ENCODE results near the gene SPATA31D1.

The SPATA31D1 gene

GRCh38 chr9:81964218-81965171, 24.1 kb upstream of the SPATA31D1 start:
- Histone ChIP-seq H3K27me3 (ENCODE audit: low read length) (no peaks in the 10 kb centered on the region), H3K9ac (ENCODE audit: low read length) (no peak overlapping the region), H2AFZ (ENCODE audit: low read depth, low read length, severe bottlenecking) (no peak overlapping the region), H3K4me3 (ENCODE audit: insufficient read depth, low read length, poor library complexity, severe bottlenecking) (no peak overlapping the region), H3K9me3 (ENCODE audit: insufficient read depth, low read length) (no peaks in the 10 kb centered on the region), H3K79me2 (ENCODE audit: insufficient read depth, low read length) (no peaks in the 10 kb centered on the region), H3K36me3 (ENCODE audit: low read length) (no peaks in the 10 kb centered on the region), H4K20me1 (ENCODE audit: low read depth, low read length) (no peaks in the 10 kb centered on the region), H3K4me2 (ENCODE audit: low read depth, low read length, poor library complexity, severe bottlenecking) (no peak overlapping the region), H3K27ac (ENCODE audit: low read depth, low read length) (no peak overlapping the region), H3K9me2 (replicated peaks; ENCODE audit: insufficient read depth, low read length) (no peaks in the 10 kb centered on the region), H3F3A (ENCODE audit: insufficient read depth) (no peaks in the 10 kb centered on the region)
- TF ChIP-seq EZH2phosphoT487 (conservative IDR thresholded peaks at IDR 0.05; ENCODE audit: low read length): no peak

DNA sequence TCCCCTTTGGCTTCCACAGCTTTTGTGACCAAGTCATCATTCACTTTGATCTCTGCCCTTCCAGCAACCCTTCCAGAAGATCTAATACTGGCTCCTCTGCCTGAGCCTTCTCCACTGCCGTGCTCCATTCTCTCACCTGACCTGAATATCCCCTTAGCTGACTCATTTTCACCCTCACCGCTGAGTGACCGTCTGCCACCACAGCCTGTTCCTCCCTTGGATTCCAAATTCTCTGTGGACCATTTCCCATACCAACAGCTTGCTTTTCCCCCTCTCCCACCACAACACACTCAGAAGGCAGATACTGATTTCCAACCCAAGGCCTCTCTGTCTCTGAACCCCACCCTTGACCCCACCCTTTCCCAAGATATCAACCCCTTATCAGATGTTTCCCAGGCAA, 20.5 kb upstream of the SPATA31D1 start:
- H3K9me3 ChIP-seq (ENCODE audit: insufficient read depth, low read length): no peaks in the 10 kb centered on the region
- H3K9me2 ChIP-seq (replicated peaks; ENCODE audit: insufficient read depth, low read length): no peaks in the 10 kb centered on the region
- H3K9ac ChIP-seq (ENCODE audit: low read length): no peak overlapping the region
- H4K20me1 ChIP-seq (ENCODE audit: low read depth, low read length): no peaks in the 10 kb centered on the region
- H3K27ac ChIP-seq (ENCODE audit: low read depth, low read length): no peak overlapping the region
- H3K36me3 ChIP-seq (ENCODE audit: low read length): no peaks in the 10 kb centered on the region
- no peak overlapping the region for H3K4me3 ChIP-seq (ENCODE audit: insufficient read depth, low read length, poor library complexity, severe bottlenecking)
- H3F3A ChIP-seq (ENCODE audit: insufficient read depth): no peaks in the 10 kb centered on the region
- no peaks in the 10 kb centered on the region for H3K79me2 ChIP-seq (ENCODE audit: insufficient read depth, low read length)
- H2AFZ ChIP-seq (ENCODE audit: low read depth, low read length, severe bottlenecking): no peak overlapping the region
- H3K4me2 ChIP-seq (ENCODE audit: low read depth, low read length, poor library complexity, severe bottlenecking): no peak overlapping the region
- H3K27me3 ChIP-seq (ENCODE audit: low read length): no peaks in the 10 kb centered on the region
- TF ChIP-seq EZH2phosphoT487 (conservative IDR thresholded peaks at IDR 0.05; ENCODE audit: low read length): no peak
- TF ChIP-seq, protein P1, sequence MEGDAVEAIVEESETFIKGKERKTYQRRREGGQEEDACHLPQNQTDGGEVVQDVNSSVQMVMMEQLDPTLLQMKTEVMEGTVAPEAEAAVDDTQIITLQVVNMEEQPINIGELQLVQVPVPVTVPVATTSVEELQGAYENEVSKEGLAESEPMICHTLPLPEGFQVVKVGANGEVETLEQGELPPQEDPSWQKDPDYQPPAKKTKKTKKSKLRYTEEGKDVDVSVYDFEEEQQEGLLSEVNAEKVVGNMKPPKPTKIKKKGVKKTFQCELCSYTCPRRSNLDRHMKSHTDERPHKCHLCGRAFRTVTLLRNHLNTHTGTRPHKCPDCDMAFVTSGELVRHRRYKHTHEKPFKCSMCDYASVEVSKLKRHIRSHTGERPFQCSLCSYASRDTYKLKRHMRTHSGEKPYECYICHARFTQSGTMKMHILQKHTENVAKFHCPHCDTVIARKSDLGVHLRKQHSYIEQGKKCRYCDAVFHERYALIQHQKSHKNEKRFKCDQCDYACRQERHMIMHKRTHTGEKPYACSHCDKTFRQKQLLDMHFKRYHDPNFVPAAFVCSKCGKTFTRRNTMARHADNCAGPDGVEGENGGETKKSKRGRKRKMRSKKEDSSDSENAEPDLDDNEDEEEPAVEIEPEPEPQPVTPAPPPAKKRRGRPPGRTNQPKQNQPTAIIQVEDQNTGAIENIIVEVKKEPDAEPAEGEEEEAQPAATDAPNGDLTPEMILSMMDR (IDR thresholded peaks at IDR 0.05; ENCODE audit: insufficient read depth, low read length, poor library complexity, severe bottlenecking): no peak

DNA sequence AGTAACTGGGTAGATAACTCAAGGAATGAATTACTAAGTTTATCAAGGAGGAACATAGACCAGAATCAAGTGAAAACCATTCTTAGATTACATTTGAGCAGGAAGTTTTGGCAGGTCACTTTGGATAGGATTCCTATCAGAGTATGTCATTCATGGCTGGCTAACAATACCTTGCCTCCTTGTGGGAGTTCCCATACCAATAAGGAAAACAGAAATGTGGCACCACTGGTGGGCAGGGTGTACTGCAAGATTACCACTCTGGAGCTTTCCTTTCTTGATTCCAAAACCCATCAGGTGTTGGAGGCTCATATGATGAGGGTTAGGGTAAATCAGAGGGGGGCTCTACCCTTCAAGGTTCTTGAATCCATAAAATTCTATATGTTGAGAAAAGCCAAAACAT, 18.6 kb upstream of the SPATA31D1 start:
- Histone ChIP-seq H3K36me3 (ENCODE audit: low read length) (no peaks in the 10 kb centered on the region), H3K9me3 (ENCODE audit: insufficient read depth, low read length) (no peaks in the 10 kb centered on the region)

More for the DNA sequence above, 18.6 kb upstream of the SPATA31D1 start:
- no peak overlapping the region for H3K4me2 ChIP-seq (ENCODE audit: low read depth, low read length, poor library complexity, severe bottlenecking)
- H3K27ac ChIP-seq (ENCODE audit: low read depth, low read length): no peak overlapping the region
- no peaks in the 10 kb centered on the region for H3K79me2 ChIP-seq (ENCODE audit: insufficient read depth, low read length)
- H4K20me1 ChIP-seq (ENCODE audit: low read depth, low read length): no peaks in the 10 kb centered on the region
- H3F3A ChIP-seq (ENCODE audit: insufficient read depth): no peaks in the 10 kb centered on the region
- TF ChIP-seq, protein P1 (IDR thresholded peaks at IDR 0.05; ENCODE audit: insufficient read depth, low read length, poor library complexity, severe bottlenecking): no peak
- no peak for TF ChIP-seq EZH2phosphoT487 (conservative IDR thresholded peaks at IDR 0.05; ENCODE audit: low read length)
- H2AFZ ChIP-seq (ENCODE audit: low read depth, low read length, severe bottlenecking): no peak overlapping the region
- H3K4me3 ChIP-seq (ENCODE audit: insufficient read depth, low read length, poor library complexity, severe bottlenecking): no peak overlapping the region
- H3K9ac ChIP-seq (ENCODE audit: low read length): no peak overlapping the region
- no peaks in the 10 kb centered on the region for H3K27me3 ChIP-seq (ENCODE audit: low read length)
- H3K9me2 ChIP-seq (replicated peaks; ENCODE audit: insufficient read depth, low read length): no peaks in the 10 kb centered on the region
